BE2C (cell line): ENCODE data around the gene CABLES2.
A peak's percentile ranks its signal among the peaks of the same experiment; 100 is the strongest.

Experiments
- DNase-seq: peaks from one replicate; pipeline ENCODE4 v3.0.0-alpha.2; 2020
- H3K27me3 ChIP-seq: fragments of 250-450 bp; sonication (Bioruptor Pico); 2 replicates; pipeline ENCODE4 v1.5.1; 2020; ENCODE audit warnings: mild to moderate bottlenecking
- H3K36me3 ChIP-seq: fragments of 250-450 bp; sonication (Bioruptor Pico); 2 replicates; pipeline ENCODE4 v1.5.1; 2020; ENCODE audit warnings: mild to moderate bottlenecking
- H3K4me1 ChIP-seq: fragments of 250-450 bp; sonication (Bioruptor Pico); 2 replicates; pipeline ENCODE4 v1.5.1; 2020
- H3K4me3 ChIP-seq: 2 replicates; pipeline ENCODE4 v1.5.1; 2011; ENCODE audit warnings: low read depth, low read length
- H3K9me3 ChIP-seq: fragments of 250-450 bp; sonication (Bioruptor Pico); 2 replicates; pipeline ENCODE4 v1.5.1; 2020
- CTCF ChIP-seq: IDR thresholded peaks from 2 replicates; pipeline ENCODE4 v1.5.1; 2012; ENCODE audit warnings: mild to moderate bottlenecking, low read depth, low read length

CABLES2 gene

GRCh38 chr20:62430311-62430853 lies 23.3 kb upstream of the CABLES2 start:
- no peaks in the 10 kb centered on the region for H3K27me3 ChIP-seq
- DNase-seq, result no peak
- no peaks in the 10 kb centered on the region; the same call in 1 of the 2 replicates for H3K4me1 ChIP-seq
- no peak for TF ChIP-seq CTCF
- no peaks in the 10 kb centered on the region for H3K9me3 ChIP-seq
- H3K36me3 ChIP-seq, result no peaks in the 10 kb centered on the region
- H3K4me3 ChIP-seq, result no peak overlapping the region

- no peaks in the 10 kb centered on the region; the same call in 1 of the 2 replicates for H3K4me1 ChIP-seq
- no peaks in the 10 kb centered on the region for H3K9me3 ChIP-seq
- H3K4me3 ChIP-seq, result no peak overlapping the region
- no peaks in the 10 kb centered on the region for H3K36me3 ChIP-seq
- no peak for TF ChIP-seq CTCF
- H3K27me3 ChIP-seq, result no peaks in the 10 kb centered on the region
- DNase-seq, result no peak
Measured at GRCh38 chr20:62429455-62430310, 22.6 kb upstream of the CABLES2 start.

- Histone ChIP-seq H3K9me3 (no peaks in the 10 kb centered on the region), H3K4me3 (no peak overlapping the region)
- no peak for TF ChIP-seq CTCF
Measured at GRCh38 chr20:62428396-62429295, 21.6 kb upstream of the CABLES2 start.

GRCh38 chr20:62428002-62428372 lies 20.9 kb upstream of the CABLES2 start:
- Histone ChIP-seq H3K36me3 (no peaks in the 10 kb centered on the region), H3K4me3 (no peak overlapping the region), H3K4me1 (no peaks in the 10 kb centered on the region; the same call in 1 of the 2 replicates), H3K27me3 (no peaks in the 10 kb centered on the region), H3K9me3 (no peaks in the 10 kb centered on the region)
- TF ChIP-seq CTCF, result no peak
- no peak for DNase-seq

More at GRCh38 chr20:62428396-62429295, 21.6 kb upstream of the CABLES2 start:
- peak; percentile 48 for DNase-seq
- H3K4me1 ChIP-seq, result no peaks in the 10 kb centered on the region; the same call in 1 of the 2 replicates
- H3K36me3 ChIP-seq, result no peaks in the 10 kb centered on the region
- no peaks in the 10 kb centered on the region for H3K27me3 ChIP-seq

GRCh38 chr20:62427172-62428001 lies 20.3 kb upstream of the CABLES2 start, which contains the start of gene RBBP8NL:
Gene RBBP8NL (minus strand): TSS chr20:62427539. CDS start chr20:62419647, 7,892 bp downstream.
- no peak for TF ChIP-seq CTCF
- DNase-seq, result no peak

More at GRCh38 chr20:62427172-62428001, 20.3 kb upstream of the CABLES2 start, which contains the start of gene RBBP8NL:
- Histone ChIP-seq H3K4me1 (no peaks in the 10 kb centered on the region; the same call in 1 of the 2 replicates), H3K4me3 (no peak within 1 kb of the TSS), H3K27me3 (no peaks in the 10 kb centered on the region), H3K9me3 (no peaks in the 10 kb centered on the region), H3K36me3 (no peaks in the 10 kb centered on the region)
